Calu3 (cell line): ENCODE measurements around the gene ENDOU. TPM values are rescaled to one million over a fixed set of nuclear protein-coding genes. Genes with fewer than 3 reads are reported as not detected.

ENCODE experiments used
- BruUV-seq: library from RNA; stranded (reverse); fragments of 400-500 nt; replicated peaks from 2 replicates; lab custom pipeline; 2021; lab: Mats Ljungman, UMichigan
- CTCF ChIA-PET: fragments of 300-600 bp; sonication (Branson Sonifier 250); formaldehyde crosslinking; loops from one replicate; lab custom pipeline; 2022; ENCODE audit warnings: antibody characterized with exemption; lab: Charles Lee
- DNase-seq: peaks from one replicate; pipeline ENCODE4 v3.0.0; 2022
- H3K27ac Mint-ChIP-seq: one replicate; pipeline ENCODE4 v1.8.0; 2022; ENCODE audit warnings: mixed read lengths; ENCODE audit not compliant: unreplicated experiment
- H3K27me3 Mint-ChIP-seq: one replicate; pipeline ENCODE4 v1.8.0; 2022; ENCODE audit warnings: mixed read lengths; ENCODE audit not compliant: unreplicated experiment
- H3K36me3 Mint-ChIP-seq: one replicate; pipeline ENCODE4 v1.8.0; 2022; ENCODE audit warnings: mild to moderate bottlenecking, moderate library complexity, mixed read lengths; ENCODE audit not compliant: insufficient read depth, unreplicated experiment
- H3K4me1 Mint-ChIP-seq: one replicate; pipeline ENCODE4 v1.8.0; 2022; ENCODE audit warnings: mild to moderate bottlenecking, low read depth, mixed read lengths; ENCODE audit not compliant: unreplicated experiment
- H3K4me3 Mint-ChIP-seq: one replicate; pipeline ENCODE4 v1.8.0; 2022; ENCODE audit warnings: mild to moderate bottlenecking, low read depth, moderate library complexity, mixed read lengths; ENCODE audit not compliant: unreplicated experiment
- H3K9me3 Mint-ChIP-seq: one replicate; pipeline ENCODE4 v1.8.0; 2022; ENCODE audit warnings: low read depth, mixed read lengths; ENCODE audit not compliant: unreplicated experiment
- CTCF ChIP-seq: fragments of 200-600 bp; IDR thresholded peaks from one replicate; pipeline ENCODE4 v1.8.0; 2022; ENCODE audit warnings: antibody characterized with exemption; ENCODE audit not compliant: unreplicated experiment
- intact Hi-C: fragments of 100-400 bp; cut with micrococcal nuclease; formaldehyde crosslinking; loops from one replicate; pipeline ENCODE4 v1.10.0; 2022; ENCODE audit not compliant: unreplicated experiment
- total RNA-seq: library from RNA; stranded (reverse); gene quantifications from 2 replicates; pipeline ENCODE4 v1.2.3, GENCODE V29; 2022

ENDOU gene
- total RNA-seq, 1 experiment from 2014 or later, result not detected

GRCh38 chr12:47705229-47705565 lies 20.1 kb downstream of the ENDOU start:
- no peak for DNase-seq

GRCh38 chr12:47704719-47705118 lies 20.6 kb downstream of the ENDOU start:
- Mint-ChIP-seq H3K4me3 (peak overlapping the region; percentile 69), H3K4me1 (peaks cover 23% of the 10 kb centered on the region), H3K27me3 (no peaks in the 10 kb centered on the region), H3K36me3 (peaks cover 21% of the 10 kb centered on the region), H3K27ac (peak overlapping the region; percentile 5), H3K9me3 (no peaks in the 10 kb centered on the region)
- TF ChIP-seq CTCF, result no peak
- no peak for DNase-seq
- CTCF ChIA-PET, result no interaction called here
- intact Hi-C loops, result no loop called here
- BruUV-seq, result no TSS peak

More at GRCh38 chr12:47705229-47705565, 20.1 kb downstream of the ENDOU start:
- H3K9me3 Mint-ChIP-seq, result no peaks in the 10 kb centered on the region
- peaks cover 23% of the 10 kb centered on the region for H3K4me1 Mint-ChIP-seq
- CTCF ChIA-PET, result no interaction called here
- no peak for TF ChIP-seq CTCF
- H3K27ac Mint-ChIP-seq, result peak overlapping the region; percentile 5
- peak overlapping the region; percentile 69 for H3K4me3 Mint-ChIP-seq
- BruUV-seq, result no TSS peak
- intact Hi-C loops, result no loop called here
- peaks cover 21% of the 10 kb centered on the region for H3K36me3 Mint-ChIP-seq
- no peaks in the 10 kb centered on the region for H3K27me3 Mint-ChIP-seq

GRCh38 chr12:47700263-47700662 lies 25.0 kb downstream of the ENDOU start:
- Mint-ChIP-seq H3K27ac (no peak overlapping the region), H3K4me3 (no peak overlapping the region), H3K9me3 (no peaks in the 10 kb centered on the region), H3K27me3 (no peaks in the 10 kb centered on the region), H3K36me3 (peaks cover 12% of the 10 kb centered on the region), H3K4me1 (peaks cover 22% of the 10 kb centered on the region)
- no peak for DNase-seq
- TF ChIP-seq CTCF, result no peak
- intact Hi-C loops, result no loop called here
- CTCF ChIA-PET, result no interaction called here
- BruUV-seq, result no TSS peak

GRCh38 chr12:47698631-47699030 lies 26.7 kb downstream of the ENDOU start:
- H3K4me1 Mint-ChIP-seq, result peaks cover 6% of the 10 kb centered on the region
- H3K4me3 Mint-ChIP-seq, result no peak overlapping the region
- no TSS peak for BruUV-seq
- no peak for DNase-seq
- no peak for TF ChIP-seq CTCF
- H3K36me3 Mint-ChIP-seq, result peaks cover 5% of the 10 kb centered on the region
- intact Hi-C loops, result no loop called here
- H3K9me3 Mint-ChIP-seq, result no peaks in the 10 kb centered on the region
- CTCF ChIA-PET, result no interaction called here
- no peaks in the 10 kb centered on the region for H3K27me3 Mint-ChIP-seq
- no peak overlapping the region for H3K27ac Mint-ChIP-seq
